ENCODE results near the gene METTL23.

DNA sequence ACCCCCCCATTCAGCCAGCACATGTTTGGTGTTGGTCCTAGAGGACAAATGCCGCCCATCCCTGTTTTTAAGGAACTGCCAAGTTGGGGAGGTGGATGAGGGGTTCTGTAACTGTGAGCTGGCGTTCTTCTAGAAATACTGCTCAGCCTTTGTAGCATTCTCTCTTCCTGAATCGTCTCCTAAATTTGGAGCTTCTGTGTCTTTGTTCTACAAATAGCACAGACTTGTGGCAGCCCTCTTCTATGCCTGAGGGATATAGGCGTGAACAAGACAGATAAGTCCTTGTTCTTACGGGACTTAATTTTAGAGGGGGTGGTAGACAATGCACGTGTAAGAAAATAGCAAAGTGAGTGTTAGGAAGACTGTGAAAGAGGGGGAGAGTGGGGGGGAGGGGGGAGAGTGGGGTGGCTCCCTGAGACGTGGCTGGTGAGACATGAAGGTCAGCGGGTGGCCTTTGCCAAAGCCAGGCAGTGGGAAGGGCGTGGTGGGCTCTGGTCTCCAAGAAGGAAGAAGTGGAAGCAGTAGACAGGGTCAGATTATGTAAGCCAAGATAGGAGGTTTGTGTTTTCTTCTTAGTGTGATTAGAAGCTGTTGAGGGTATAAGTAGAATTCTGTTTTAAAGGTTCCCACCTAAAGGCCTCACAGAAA, 21.2 kb downstream of the METTL23 start:
- TF ChIP-seq, protein P1, sequence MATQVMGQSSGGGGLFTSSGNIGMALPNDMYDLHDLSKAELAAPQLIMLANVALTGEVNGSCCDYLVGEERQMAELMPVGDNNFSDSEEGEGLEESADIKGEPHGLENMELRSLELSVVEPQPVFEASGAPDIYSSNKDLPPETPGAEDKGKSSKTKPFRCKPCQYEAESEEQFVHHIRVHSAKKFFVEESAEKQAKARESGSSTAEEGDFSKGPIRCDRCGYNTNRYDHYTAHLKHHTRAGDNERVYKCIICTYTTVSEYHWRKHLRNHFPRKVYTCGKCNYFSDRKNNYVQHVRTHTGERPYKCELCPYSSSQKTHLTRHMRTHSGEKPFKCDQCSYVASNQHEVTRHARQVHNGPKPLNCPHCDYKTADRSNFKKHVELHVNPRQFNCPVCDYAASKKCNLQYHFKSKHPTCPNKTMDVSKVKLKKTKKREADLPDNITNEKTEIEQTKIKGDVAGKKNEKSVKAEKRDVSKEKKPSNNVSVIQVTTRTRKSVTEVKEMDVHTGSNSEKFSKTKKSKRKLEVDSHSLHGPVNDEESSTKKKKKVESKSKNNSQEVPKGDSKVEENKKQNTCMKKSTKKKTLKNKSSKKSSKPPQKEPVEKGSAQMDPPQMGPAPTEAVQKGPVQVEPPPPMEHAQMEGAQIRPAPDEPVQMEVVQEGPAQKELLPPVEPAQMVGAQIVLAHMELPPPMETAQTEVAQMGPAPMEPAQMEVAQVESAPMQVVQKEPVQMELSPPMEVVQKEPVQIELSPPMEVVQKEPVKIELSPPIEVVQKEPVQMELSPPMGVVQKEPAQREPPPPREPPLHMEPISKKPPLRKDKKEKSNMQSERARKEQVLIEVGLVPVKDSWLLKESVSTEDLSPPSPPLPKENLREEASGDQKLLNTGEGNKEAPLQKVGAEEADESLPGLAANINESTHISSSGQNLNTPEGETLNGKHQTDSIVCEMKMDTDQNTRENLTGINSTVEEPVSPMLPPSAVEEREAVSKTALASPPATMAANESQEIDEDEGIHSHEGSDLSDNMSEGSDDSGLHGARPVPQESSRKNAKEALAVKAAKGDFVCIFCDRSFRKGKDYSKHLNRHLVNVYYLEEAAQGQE (IDR thresholded peaks at IDR 0.05; ENCODE audit: insufficient read depth in 1 of 2, low read depth in 2 of 2, low read length in 2 of 2), result no peak
- TF ChIP-seq POLR2AphosphoS5 (IDR thresholded peaks at IDR 0.05; ENCODE audit: low read depth, low read length), result no peak
- TF ChIP-seq TAF1 (IDR thresholded peaks at IDR 0.05; ENCODE audit: borderline replicate concordance, insufficient read depth, low read length), result no peak
- TF ChIP-seq SIN3A (IDR thresholded peaks at IDR 0.05; ENCODE audit: borderline replicate concordance, insufficient read depth, low read length), result no peak

Measured in PFSK-1 (cell line).